Pons (tissue), 1 donor: ENCODE data around the gene SPOCK1.
"Not testable (repeated sequence)": the region's sequence is repeated elsewhere in the genome, so short reads cannot be mapped to it uniquely, and the experiment has no call there.

ENCODE experiments used
- DNase-seq: peaks from one replicate; pipeline ENCODE4 v3.0.0-alpha.2; 2016; ENCODE audit warnings: low spot score

The SPOCK1 gene

GRCh38 chr5:137498736-137499505 is at the start of gene SPOCK1:
Gene SPOCK1 (minus strand): TSS chr5:137499326.
- peak; percentile 67 for DNase-seq

GRCh38 chr5:137545956-137546355 is 46.8 kb upstream of the SPOCK1 start:
- DNase-seq, result no peak

GRCh38 chr5:137535449-137535848 is 36.3 kb upstream of the SPOCK1 start:
- not testable (repeated sequence) for DNase-seq

GRCh38 chr5:137533963-137534362 is 34.8 kb upstream of the SPOCK1 start:
- DNase-seq, result no peak

GRCh38 chr5:137531266-137531665 is 32.1 kb upstream of the SPOCK1 start:
- DNase-seq, result no peak

GRCh38 chr5:137521246-137521645 is 22.1 kb upstream of the SPOCK1 start:
- peak; percentile 36 for DNase-seq

GRCh38 chr5:137516961-137517360 is 17.8 kb upstream of the SPOCK1 start:
- no peak for DNase-seq

GRCh38 chr5:137516251-137516797 is 17.2 kb upstream of the SPOCK1 start:
- DNase-seq, result no peak

- no peak for DNase-seq
These were observed 16.1 kb upstream of the SPOCK1 start for GRCh38 chr5:137515238-137515637.

- no peak for DNase-seq
These were observed 11.5 kb upstream of the SPOCK1 start for GRCh38 chr5:137510671-137511070.

- no peak for DNase-seq
These were observed 8.0 kb upstream of the SPOCK1 start for GRCh38 chr5:137507150-137507549.

- DNase-seq, result no peak
These were observed 7.2 kb upstream of the SPOCK1 start for GRCh38 chr5:137506296-137506695.

GRCh38 chr5:137504916-137505315 is 5.8 kb upstream of the SPOCK1 start:
- DNase-seq, result no peak

- no peak for DNase-seq
These were observed 4.3 kb upstream of the SPOCK1 start for GRCh38 chr5:137503456-137503855.

GRCh38 chr5:137502632-137503031 is 3.5 kb upstream of the SPOCK1 start:
- no peak for DNase-seq

- DNase-seq, result no peak
These were observed 2.8 kb upstream of the SPOCK1 start for GRCh38 chr5:137501846-137502406.

- no peak for DNase-seq
These were observed 2.1 kb upstream of the SPOCK1 start for GRCh38 chr5:137501226-137501625.

GRCh38 chr5:137500615-137501225 is 1.6 kb upstream of the SPOCK1 start:
- no peak for DNase-seq

GRCh38 chr5:137499506-137499847 is 351 bp upstream of the SPOCK1 start:
- DNase-seq, result not testable (repeated sequence)

GRCh38 chr5:137498301-137498735 is 808 bp downstream of the SPOCK1 start:
- no peak for DNase-seq

GRCh38 chr5:137497396-137498290 is 1.5 kb downstream of the SPOCK1 start:
- peak; percentile 64 for DNase-seq

GRCh38 chr5:137496919-137497318 is 2.2 kb downstream of the SPOCK1 start:
- no peak for DNase-seq
